DMS 273 (cell line): Measurements from ENCODE around the gene JPT2.
"Not testable (repeated sequence)": the region's sequence is repeated elsewhere in the genome, so short reads cannot be mapped to it uniquely, and the experiment has no call there.

Experiments
- DNase-seq: peaks from one replicate; lab custom pipeline; 2025; ENCODE audit not compliant: unreplicated experiment; lab: John Stamatoyannopoulos, UW

Gene JPT2

DNA sequence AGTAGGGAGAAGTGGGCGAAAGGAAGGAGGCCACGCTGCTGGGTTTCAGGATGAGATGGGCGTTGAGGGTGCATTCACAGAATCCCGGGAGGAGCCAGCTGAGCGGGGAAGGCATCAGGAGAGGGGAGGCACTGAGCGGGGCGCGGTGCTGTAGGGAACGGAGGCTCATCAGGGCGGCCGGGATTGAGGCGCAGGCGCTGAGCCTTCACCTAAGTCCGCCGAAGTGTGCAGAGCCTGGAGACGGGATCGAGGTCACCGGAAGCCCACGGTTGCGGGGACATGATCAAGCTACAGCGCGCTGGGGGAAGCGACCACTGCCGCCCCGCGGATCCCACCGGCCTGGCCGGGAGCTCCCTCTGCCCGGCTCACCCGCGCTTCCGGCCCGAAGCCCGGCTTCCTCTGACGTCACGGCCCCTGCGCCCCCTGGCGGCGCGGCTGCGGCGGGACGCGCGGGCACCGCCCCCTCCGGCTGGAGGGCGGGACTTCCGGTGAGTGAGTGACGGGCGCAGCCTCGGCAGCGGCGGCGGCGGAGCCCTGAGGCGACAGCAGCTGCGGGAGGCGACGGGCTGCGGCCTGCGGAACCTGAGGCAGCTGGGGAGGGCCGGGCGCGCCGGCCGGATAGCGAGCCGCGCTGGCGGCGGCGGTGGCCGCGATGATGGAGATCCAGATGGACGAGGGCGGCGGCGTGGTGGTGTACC, 27.8 kb downstream of the JPT2 start, which contains the start of gene MAPK8IP3:
TSS of gene MAPK8IP3 (plus strand) at position 508 of the 698 bp plus-strand sequence. CDS start at position 653, 145 bp downstream.
- DNase-seq, result peak; percentile 96

DNA sequence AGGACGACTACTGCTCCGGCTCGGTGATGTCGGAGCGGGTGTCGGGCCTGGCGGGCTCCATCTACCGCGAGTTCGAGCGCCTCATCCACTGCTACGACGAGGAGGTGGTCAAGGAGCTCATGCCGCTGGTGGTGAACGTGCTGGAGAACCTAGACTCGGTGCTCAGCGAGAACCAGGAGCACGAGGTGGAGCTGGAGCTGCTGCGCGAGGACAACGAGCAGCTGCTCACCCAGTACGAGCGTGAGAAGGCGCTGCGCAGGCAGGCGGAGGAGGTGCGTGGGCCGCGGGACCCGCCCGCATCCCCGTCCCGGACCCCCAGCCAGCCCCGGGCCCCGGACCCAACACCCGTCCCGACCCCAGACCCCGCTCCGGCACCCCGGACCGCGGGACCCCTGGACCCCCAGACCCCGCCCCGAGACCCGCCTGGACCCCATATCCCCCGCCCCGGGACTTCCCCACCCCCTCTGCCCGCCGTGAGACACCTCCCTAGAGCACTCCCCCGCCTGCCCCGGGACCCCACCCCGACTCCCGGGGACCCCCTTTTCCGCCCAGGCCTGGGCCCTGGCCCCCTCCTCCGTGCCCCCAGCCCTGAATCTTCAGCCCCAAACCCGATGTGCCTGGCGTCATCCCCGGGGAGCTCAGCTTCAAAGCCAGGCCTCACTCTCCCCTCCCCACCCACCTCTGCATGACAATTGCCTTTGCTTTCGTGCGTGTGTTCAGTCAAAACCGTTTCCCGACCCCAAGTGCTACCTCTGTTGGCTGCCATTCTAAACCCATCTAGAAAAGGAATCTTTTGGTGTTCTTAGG, 28.5 kb downstream of the JPT2 start:
- DNase-seq, result peak; percentile 83

- peak; percentile 56 for DNase-seq
Measured at GRCh38 chr16:1707193-1707790, 29.2 kb downstream of the JPT2 start.

DNA sequence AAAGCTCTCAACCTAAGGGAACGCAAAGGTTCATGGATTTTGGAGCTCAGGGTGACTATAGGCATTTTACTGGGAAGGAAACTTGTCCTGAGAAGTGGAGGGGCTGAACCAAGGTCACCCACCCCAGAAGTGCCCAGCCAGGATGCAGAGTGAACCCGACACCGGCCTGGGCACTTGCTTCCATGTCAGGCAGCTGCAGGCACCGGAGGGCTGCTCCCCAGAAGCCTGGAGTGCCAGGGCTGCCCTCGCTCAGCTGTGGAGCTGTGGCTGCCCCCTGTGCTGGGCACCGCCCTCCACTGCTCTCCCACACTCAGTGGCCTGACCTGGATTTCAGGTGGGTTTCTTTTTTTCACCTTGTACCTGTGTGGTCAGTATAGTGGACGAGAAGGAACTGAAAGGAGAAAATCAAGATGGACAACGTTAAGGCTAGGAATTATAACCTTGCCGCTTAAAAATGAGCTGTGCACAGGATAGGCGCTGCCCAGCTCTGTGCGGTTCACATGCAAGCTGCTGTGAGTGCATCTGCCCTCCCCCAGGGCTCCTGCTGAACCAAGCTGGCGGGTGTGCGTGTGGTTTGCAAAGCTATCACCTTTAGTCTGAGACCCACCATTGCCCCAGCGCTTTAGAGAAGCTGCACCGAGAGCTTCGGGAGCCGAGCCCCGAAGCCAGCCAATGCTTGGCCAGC, 30.1 kb downstream of the JPT2 start:
- DNase-seq, result peak; percentile 71

DNA sequence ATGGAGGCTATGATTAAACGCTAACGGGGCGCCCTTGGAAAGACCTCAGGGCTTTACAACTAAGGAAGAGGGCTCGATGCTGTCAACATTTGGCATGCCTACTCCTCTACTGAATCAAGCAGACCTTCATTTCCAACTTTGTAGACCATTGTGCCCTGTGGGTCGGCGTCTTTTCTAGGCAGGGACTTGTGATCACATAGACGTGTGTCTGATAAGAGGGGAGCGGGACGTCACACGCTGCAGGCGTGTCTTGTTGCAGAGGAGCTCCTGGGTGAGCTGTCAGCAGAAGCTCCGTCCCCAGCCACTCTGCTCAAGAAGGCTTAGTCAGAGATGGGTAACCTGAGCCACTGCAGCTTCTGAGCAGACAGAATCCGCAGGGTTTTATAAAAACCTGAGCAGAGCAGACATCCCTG, 30.7 kb downstream of the JPT2 start:
- DNase-seq, result peak; percentile 77

DNA sequence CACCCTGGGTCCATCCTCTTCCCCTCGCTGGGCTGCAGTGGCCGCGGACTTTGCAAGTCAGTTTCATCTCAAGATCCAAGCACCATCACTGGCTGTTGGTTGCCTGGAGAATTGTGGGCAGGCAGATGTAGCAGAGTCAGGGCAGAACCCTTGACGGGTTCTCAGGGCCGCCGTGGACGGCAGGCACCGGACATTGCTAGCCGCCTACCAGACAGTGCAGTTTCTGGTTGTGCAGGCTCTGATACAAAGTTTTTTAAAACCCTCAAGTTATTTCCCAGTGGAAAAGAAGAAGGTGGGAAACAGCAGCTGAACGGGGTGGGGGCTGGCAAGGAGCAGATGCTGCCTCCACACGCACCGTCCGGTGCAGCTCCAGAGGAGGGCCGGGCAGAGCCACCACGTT, 31.3 kb downstream of the JPT2 start:
- peak; percentile 85 for DNase-seq

- DNase-seq, result no peak
Measured at GRCh38 chr16:1710811-1711507, 32.9 kb downstream of the JPT2 start.

- DNase-seq, result no peak
Measured at GRCh38 chr16:1712791-1713261, 34.7 kb downstream of the JPT2 start.

- DNase-seq, result no peak
Measured at GRCh38 chr16:1713331-1713730, 35.3 kb downstream of the JPT2 start.

DNA sequence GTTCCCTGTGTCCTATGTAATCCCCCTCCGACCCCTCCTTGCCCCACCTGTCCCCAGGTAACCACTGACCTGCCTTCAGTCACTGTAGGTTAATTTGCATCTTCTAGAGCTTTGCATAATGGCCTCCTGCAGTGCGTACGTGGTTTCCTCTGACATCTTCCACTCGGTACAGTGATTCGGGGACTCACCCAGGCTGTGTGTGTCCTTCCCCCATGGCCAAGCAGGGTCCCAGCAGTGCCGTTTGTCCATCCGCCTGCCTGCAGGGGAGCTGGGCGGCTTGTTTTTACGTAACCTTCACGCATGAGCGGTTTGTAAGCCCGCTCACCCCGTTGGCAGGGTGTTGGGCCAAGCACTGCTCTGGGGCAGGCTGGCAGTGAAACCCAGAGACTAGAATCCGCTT, 35.9 kb downstream of the JPT2 start:
- DNase-seq, result no peak

DNA sequence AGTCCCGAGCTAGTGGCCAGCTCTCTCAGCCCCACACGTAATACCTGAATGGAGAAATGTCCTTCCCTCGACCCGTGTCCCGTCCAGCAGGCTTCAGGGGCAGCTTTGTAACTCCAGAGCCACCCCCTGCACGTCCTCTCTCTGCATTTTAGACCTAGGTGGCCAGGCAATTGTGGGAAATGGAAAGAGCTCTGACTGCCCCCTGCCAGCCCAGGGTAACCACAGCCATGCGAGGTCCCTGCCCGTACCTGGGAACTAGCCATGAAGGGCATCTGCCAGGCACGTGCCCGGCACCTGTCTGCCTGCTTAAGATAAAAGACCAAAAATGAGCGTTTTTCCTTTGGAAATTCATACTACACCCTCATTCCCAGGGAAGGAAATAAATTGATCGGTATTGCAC, 37.1 kb downstream of the JPT2 start:
- DNase-seq, result no peak

DNA sequence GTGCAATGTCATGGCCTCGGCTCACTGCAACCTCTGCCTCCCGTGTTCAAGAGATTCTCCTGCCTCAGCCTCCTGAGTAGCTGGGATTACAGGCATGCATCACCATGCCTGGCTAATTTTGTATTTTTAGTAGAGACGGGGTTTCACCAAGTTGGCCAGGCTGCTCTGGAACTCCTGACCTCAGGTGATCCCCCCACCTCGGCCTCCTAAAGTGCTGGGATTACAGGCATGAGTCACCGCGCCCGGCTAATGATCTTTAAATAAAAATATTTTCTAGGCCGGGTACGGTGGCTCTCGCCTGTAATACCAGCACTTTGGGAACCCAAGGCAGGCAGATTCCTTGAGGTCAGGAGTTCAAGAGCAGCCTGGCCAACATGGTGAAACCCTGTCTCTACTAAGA, 40.2 kb downstream of the JPT2 start:
- not testable (repeated sequence) for DNase-seq

DNA sequence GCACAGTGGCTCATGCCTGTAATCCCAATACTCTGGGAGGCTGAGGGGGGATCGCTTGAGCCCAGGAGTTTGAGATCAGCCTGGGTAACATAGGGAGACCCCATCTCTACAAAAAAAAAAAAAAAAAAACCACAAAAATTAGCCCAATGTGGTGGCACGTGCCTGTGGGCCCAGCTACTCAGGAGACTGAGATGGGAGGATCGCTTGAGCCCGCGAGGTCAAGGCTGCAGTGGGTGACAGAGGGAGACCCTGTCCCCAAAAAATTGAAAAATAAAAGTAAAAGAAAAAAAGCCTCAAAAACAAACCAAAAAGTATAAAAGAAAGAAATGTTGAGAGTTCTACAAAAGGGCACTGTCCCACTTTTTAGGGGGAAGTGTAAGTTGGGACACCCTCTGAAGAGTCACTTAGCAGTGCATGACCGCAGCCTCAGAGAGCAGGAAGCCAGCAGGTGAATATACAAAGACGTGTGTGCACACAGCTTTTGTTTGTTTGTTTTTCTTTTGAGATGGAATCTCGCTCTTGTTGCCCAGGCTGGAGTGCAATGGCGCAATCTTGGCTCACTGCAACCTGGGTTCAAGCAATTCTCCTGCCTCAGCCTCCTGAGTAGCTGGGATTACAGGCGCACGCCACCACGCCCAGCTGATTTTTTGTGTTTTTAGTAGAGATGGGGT, 41.6 kb downstream of the JPT2 start:
- DNase-seq, result not testable (repeated sequence)

DNA sequence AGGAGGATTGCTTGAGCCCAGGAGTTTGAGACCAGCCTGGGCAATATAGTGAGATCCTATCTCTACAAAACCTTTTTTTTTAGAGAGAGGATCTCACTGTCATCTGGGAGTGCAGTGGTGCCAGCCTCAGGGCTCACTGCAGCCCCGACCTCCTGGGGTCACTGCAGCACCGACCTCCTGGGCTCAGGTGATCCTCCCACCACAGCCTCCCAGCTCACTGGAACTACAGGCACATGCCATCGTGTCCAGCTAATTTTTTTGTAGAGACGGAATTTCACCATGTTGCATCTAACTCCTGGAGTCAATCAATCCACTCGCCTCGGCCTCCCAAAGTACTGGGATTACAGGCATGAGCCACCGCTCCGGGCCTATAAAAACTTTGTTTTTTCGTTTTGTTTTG, 43.3 kb downstream of the JPT2 start:
- DNase-seq, result no peak

DNA sequence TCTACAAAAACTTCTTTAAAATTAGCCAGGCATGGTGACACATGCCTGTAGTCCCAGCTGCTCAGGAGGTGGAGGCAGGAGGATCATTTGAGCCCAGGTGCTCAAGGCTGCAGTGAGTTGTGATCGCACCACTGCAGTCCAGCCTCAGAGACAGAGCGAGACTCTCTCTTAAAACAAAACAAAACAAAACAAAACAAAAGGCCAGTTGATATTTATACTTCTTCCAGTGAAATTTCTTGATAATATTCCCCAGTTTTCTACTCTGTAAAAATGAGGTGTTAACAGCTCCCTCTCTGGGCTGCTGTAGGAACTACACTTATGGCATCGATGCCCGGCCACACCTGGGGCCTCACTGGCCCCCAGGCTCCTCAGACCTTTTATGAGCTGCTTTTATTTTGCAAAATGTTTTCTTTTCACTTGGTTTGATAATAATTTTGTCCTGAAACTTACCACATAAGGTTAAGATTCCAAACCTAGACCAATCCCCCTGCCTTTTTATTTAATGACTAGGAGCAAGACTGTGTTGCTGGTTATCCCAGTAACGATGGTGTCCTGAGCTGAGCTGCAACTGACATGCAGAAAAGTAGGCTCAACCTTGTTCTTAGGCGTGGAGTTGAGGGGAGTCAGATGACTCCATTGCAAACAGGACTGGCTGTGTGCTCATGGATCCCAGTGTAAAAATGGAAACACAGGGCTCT, 45.5 kb downstream of the JPT2 start:
- DNase-seq, result peak; percentile 72

DNA sequence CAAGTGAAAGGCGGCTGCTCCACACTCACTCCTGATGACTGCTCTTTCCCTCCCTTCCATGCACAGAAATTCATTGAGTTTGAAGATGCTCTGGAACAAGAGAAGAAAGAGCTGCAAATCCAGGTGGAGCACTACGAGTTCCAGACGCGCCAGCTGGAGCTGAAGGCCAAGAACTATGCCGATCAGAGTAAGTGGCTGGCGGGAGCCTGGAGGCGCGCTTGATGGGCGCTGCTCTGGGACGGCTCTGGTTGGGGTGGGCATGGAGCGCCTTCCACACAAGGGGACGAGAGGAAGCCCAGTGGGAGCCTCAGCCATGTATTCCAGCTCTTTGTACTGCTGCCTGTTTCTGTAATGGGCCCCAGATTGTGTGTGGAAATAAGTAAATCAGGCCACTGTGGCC, 46.4 kb downstream of the JPT2 start:
- no peak for DNase-seq

- no peak for DNase-seq
Measured at GRCh38 chr16:1726661-1727502, 48.8 kb downstream of the JPT2 start.
